SK-N-MC (cell line): ENCODE results near the gene CIAO3.

Source experiments
- EZH2 ChIP-seq: fragments of 200-600 bp; sonication (generic); IDR thresholded peaks from one replicate; pipeline ENCODE4 v1.6.1; 2017; ENCODE audit warnings: antibody characterized with exemption
- POLR2AphosphoS5 ChIP-seq: IDR thresholded peaks from 2 replicates; pipeline ENCODE4 v1.6.1; 2012; ENCODE audit warnings: mild to moderate bottlenecking, low read depth, low read length, borderline replicate concordance

DNA sequence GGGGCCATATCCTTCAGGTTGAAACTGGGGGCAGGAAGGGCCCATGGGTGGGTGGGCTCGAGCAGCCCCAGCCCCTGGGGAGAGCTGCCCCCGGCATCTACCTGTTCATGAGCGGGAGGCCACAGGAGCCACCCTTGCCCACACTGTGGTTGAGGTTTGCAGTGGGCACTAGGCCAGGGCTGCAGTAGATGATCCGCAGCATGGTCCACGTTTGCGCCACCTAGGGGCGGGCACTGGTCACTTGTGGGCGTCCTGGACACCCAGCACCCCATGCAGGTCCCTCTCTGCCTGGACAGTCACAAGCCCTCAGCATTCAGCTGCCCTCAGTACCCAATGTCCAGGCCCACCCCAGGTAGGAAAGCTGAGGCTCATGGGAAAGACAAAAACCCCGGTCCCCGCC lies 54.8 kb downstream of the CIAO3 start:
- no peak for TF ChIP-seq POLR2AphosphoS5
- no peak for TF ChIP-seq EZH2
